IMR-90 (cell line): Measurements from ENCODE around the gene DIP2A. TPM values are rescaled to one million over a fixed set of nuclear protein-coding genes. Genes with fewer than 3 reads are reported as not detected.

ENCODE experiments used
- ATAC-seq: fragments of 200-7000 bp; cut with Tn5 transposase; 2 replicates; pipeline ENCODE4 v1.9.1; 2020; ENCODE audit warnings: low read depth, mild to moderate bottlenecking, moderate library complexity
- BruUV-seq: library from RNA; stranded (reverse); fragments of 400-500 nt; replicated peaks from 2 replicates; lab custom pipeline; 2021; lab: Mats Ljungman, UMichigan
- CTCF ChIA-PET: fragments of 300-600 bp; formaldehyde crosslinking; extraction: SDS; loops from one replicate; lab custom pipeline; 2021; ENCODE audit warnings: antibody characterized with exemption; lab: Yijun Ruan, JAX
- POLR2A ChIA-PET: fragments of 300-600 bp; sonication (Branson Sonifier 250); formaldehyde crosslinking; loops from one replicate; lab custom pipeline; 2022; ENCODE audit warnings: antibody characterized with exemption; ENCODE audit not compliant: unreplicated experiment; lab: Charles Lee
- DNase-seq: peaks from one replicate; pipeline ENCODE4 v3.0.0; 2013
- H2AFZ ChIP-seq: replicated peaks from 2 replicates; pipeline ENCODE3; 2013; ENCODE audit warnings: low read length, mild to moderate bottlenecking; ENCODE audit not compliant: poor library complexity
- H2AK5ac ChIP-seq: 2 replicates; pipeline ENCODE4 v1.6.1; 2013; ENCODE audit warnings: low read depth, low read length, inconsistent platforms
- H2AK9ac ChIP-seq: replicated peaks from 2 replicates; pipeline ENCODE3; 2013; ENCODE audit warnings: mild to moderate bottlenecking, low read depth, low read length, moderate library complexity; ENCODE audit not compliant: poor library complexity
- H2BK120ac ChIP-seq: 2 replicates; pipeline ENCODE4 v1.6.1; 2013; ENCODE audit warnings: low read depth, low read length, inconsistent platforms
- H2BK15ac ChIP-seq: 3 replicates; pipeline ENCODE4 v1.6.1; 2013; ENCODE audit warnings: low read depth, low read length, inconsistent platforms
- H2BK20ac ChIP-seq: 2 replicates; pipeline ENCODE4 v1.6.1; 2013; ENCODE audit warnings: low read depth, mild to moderate bottlenecking, inconsistent platforms, low read length, moderate library complexity
- H2BK5ac ChIP-seq: 2 replicates; pipeline ENCODE4 v1.6.1; 2013; ENCODE audit warnings: mild to moderate bottlenecking, low read depth, low read length, inconsistent platforms; ENCODE audit not compliant: poor library complexity, severe bottlenecking
- H3K14ac ChIP-seq: replicated peaks from 2 replicates; pipeline ENCODE4 v1.6.1; 2013; ENCODE audit warnings: low read depth, low read length, inconsistent platforms
- H3K18ac ChIP-seq: 2 replicates; pipeline ENCODE4 v1.6.1; 2013; ENCODE audit warnings: low read depth, low read length, control low read depth
- H3K23ac ChIP-seq: 2 replicates; pipeline ENCODE4 v1.6.1; 2013; ENCODE audit warnings: low read depth, low read length, inconsistent platforms
- H3K27ac ChIP-seq: 2 replicates; pipeline ENCODE4 v1.5.1; 2013; ENCODE audit warnings: mild to moderate bottlenecking, control low read depth, low read length; ENCODE audit not compliant: insufficient read depth
- H3K27me3 ChIP-seq: 2 replicates; pipeline ENCODE4 v1.6.1; 2013; ENCODE audit warnings: low read length; ENCODE audit not compliant: control insufficient read depth, insufficient read depth
- H3K36me3 ChIP-seq: 2 replicates; pipeline ENCODE4 v1.6.1; 2013; ENCODE audit warnings: low read length, mixed read lengths; ENCODE audit not compliant: control insufficient read depth, insufficient read depth
- H3K4ac ChIP-seq: 2 replicates; pipeline ENCODE4 v1.6.1; 2013; ENCODE audit warnings: low read depth, low read length, inconsistent platforms
- H3K4me1 ChIP-seq: 2 replicates; pipeline ENCODE4 v1.6.1; 2013; ENCODE audit warnings: low read length, mixed read lengths; ENCODE audit not compliant: control insufficient read depth, insufficient read depth
- H3K4me2 ChIP-seq: 2 replicates; pipeline ENCODE4 v1.6.1; 2013; ENCODE audit warnings: low read depth, mild to moderate bottlenecking, control low read depth, low read length, moderate library complexity
- H3K4me3 ChIP-seq: 2 replicates; pipeline ENCODE4 v1.5.1; 2013; ENCODE audit warnings: low read depth, mild to moderate bottlenecking, control low read depth, low read length, moderate library complexity; ENCODE audit not compliant: insufficient read depth
- H3K56ac ChIP-seq: 2 replicates; pipeline ENCODE4 v1.6.1; 2013; ENCODE audit warnings: low read length, inconsistent platforms; ENCODE audit not compliant: insufficient read depth; ENCODE audit errors: extremely low read depth
- H3K79me1 ChIP-seq, 2 experiments: 2 replicates each; pipeline ENCODE4 v1.6.1; 2013; ENCODE audit warnings: low read length in 2 of 2, inconsistent platforms in 1 of 2, low read depth in 1 of 2
- H3K9ac ChIP-seq: 2 replicates; pipeline ENCODE4 v1.6.1; 2013; ENCODE audit warnings: low read depth, low read length, control low read depth
- H3K9me1 ChIP-seq: 2 replicates; pipeline ENCODE4 v1.6.1; 2013; ENCODE audit warnings: low read length, inconsistent platforms; ENCODE audit not compliant: insufficient read depth
- H3K9me3 ChIP-seq: 2 replicates; pipeline ENCODE4 v1.6.1; 2013; ENCODE audit warnings: low read length; ENCODE audit not compliant: control insufficient read depth, insufficient read depth
- H4K20me1 ChIP-seq: 2 replicates; pipeline ENCODE4 v1.6.1; 2013; ENCODE audit warnings: low read length, inconsistent platforms; ENCODE audit not compliant: insufficient read depth
- H4K5ac ChIP-seq: 2 replicates; pipeline ENCODE4 v1.6.1; 2013; ENCODE audit warnings: mild to moderate bottlenecking, low read depth, low read length, control low read depth
- H4K8ac ChIP-seq, 2 experiments: 2 replicates each; pipeline ENCODE4 v1.6.1; 2013; ENCODE audit warnings: low read depth in 2 of 2, low read length in 2 of 2, control low read depth in 1 of 2, inconsistent platforms in 1 of 2
- H4K91ac ChIP-seq: 2 replicates; pipeline ENCODE4 v1.6.1; 2013; ENCODE audit warnings: low read depth, low read length, inconsistent platforms; ENCODE audit not compliant: insufficient read depth
- NFE2L2 ChIP-seq: fragments of 150-350 bp; IDR thresholded peaks from 2 replicates; pipeline ENCODE4 v1.6.1; 2016; ENCODE audit warnings: low read depth, mild to moderate bottlenecking, low read length
- RFX5 ChIP-seq: IDR thresholded peaks from 2 replicates; pipeline ENCODE4 v1.8.0; 2012; ENCODE audit warnings: low read depth, mild to moderate bottlenecking, low read length, moderate library complexity
- WGBS, 2 experiments: methylation state at CpG; one replicate each; pipeline versions ENCODE4 v1.1.5 to v1.1.7; 2013; ENCODE audit warnings: missing lambda C conversion rate in 2 of 2; ENCODE audit not compliant: insufficient read length in 1 of 2; ENCODE audit errors: extremely low coverage in 2 of 2; 5-methylcytosine and 5-hydroxymethylcytosine counted together
- dilution Hi-C: fragments of 300-500 bp; cut with HindIII; formaldehyde crosslinking; loops from one replicate; pipeline ENCODE4 v1.14.3; 2018; ENCODE audit warnings: low sequenced_read_pairs; ENCODE audit not compliant: unreplicated experiment
- in situ Hi-C: fragments of 300-500 bp; cut with MboI; formaldehyde crosslinking; loops from 3 replicates; pipeline ENCODE4 v1.14.3; 2019; ENCODE audit warnings: low sequenced_read_pairs, inconsistent platforms, mixed read lengths
- intact Hi-C: fragments of 100-400 bp; cut with micrococcal nuclease; formaldehyde crosslinking; loops from 2 replicates; pipeline ENCODE4 v1.10.0; 2022
- polyA plus RNA-seq, 3 experiments: library from polyadenylated mRNA; depleted of rRNA; stranded (reverse); fragments of >200 nt; gene quantifications; 2 replicates each; pipeline ENCODE4 v1.2.3, GENCODE V29; 2012; ENCODE audit warnings: low replicate concordance in 1 of 3
- total RNA-seq: library from RNA; depleted of rRNA; stranded (reverse); fragments of >200 nt; gene quantifications from 2 replicates; pipeline ENCODE4 v1.2.3, GENCODE V29; 2012

The DIP2A gene
- total and polyA plus RNA-seq, 2 of the 4 experiments (the other 2 are of a cell fraction): 17.9 to 24.3 TPM

GRCh38 chr21:46431448-46431847, 27.2 kb upstream of the DIP2A start:
- Histone ChIP-seq H3K56ac (no peak overlapping the region), H4K91ac (no peak overlapping the region), H3K4me2 (no peak overlapping the region), H2AFZ (no peak overlapping the region), H3K14ac (no peak overlapping the region), H2AK5ac (no peak overlapping the region), H3K79me1 (peaks cover 0 to 8% of the 10 kb centered on the region in 2 experiments; a peak in 2 of 4 replicates), H2BK20ac (no peak overlapping the region), H3K4me3 (no peak overlapping the region), H3K4me1 (no peaks in the 10 kb centered on the region), H3K23ac (no peak overlapping the region), H3K9ac (no peak overlapping the region), H2AK9ac (no peak overlapping the region), H2BK120ac (no peak overlapping the region), H3K27ac (no peak overlapping the region), H3K18ac (no peak overlapping the region), H4K20me1 (no peaks in the 10 kb centered on the region), H4K5ac (no peak overlapping the region), H3K9me3 (no peaks in the 10 kb centered on the region), H3K9me1 (no peaks in the 10 kb centered on the region), H3K27me3 (no peaks in the 10 kb centered on the region), H4K8ac (no peak overlapping the region), H3K4ac (no peak overlapping the region), H3K36me3 (peaks cover 60% of the 10 kb centered on the region), H2BK5ac (no peak overlapping the region), H2BK15ac (no peak overlapping the region)
- 97% methylated on average over 12 of the region's 21 CpGs; no CpG with 5 or more reads in 1 of the 2 experiments for WGBS, 2 experiments
- CTCF ChIA-PET: no interaction called here
- no TSS peak for BruUV-seq
- dilution Hi-C loops: no loop called here
- ATAC-seq (no peak), DNase-seq (no peak)
- POLR2A ChIA-PET: no interaction called here
- intact Hi-C loops: no loop called here
- TF ChIP-seq NFE2L2 (no peak), RFX5 (no peak)
- in situ Hi-C loops: no loop called here
